K562 (cell line): ENCODE data around the gene MCM6. TPM values are rescaled to one million over a fixed set of nuclear protein-coding genes. Genes with fewer than 3 reads are reported as not detected.
A peak's percentile ranks its signal among the peaks of the same experiment; 100 is the strongest.

Source experiments
- BRD9 ChIP-seq: fragments of 450-650 bp; IDR thresholded peaks from 2 replicates; pipeline ENCODE4 v1.6.1; 2018; ENCODE audit warnings: low read depth; ENCODE audit not compliant: partially characterized antibody
- DIDO1 ChIP-seq: fragments of 450-650 bp; IDR thresholded peaks from 2 replicates; pipeline ENCODE4 v1.6.1; 2016; ENCODE audit warnings: low read depth, missing biosample characterization, missing genetic modification characterization
- FIP1L1 ChIP-seq: fragments of 200-400 bp; formaldehyde crosslinking; IDR thresholded peaks from 2 replicates; pipeline ENCODE4 v1.6.1; 2018; ENCODE audit warnings: mild to moderate bottlenecking, low read depth, low read length; ENCODE audit not compliant: poor library complexity, severe bottlenecking
- HMGN3 ChIP-seq: IDR thresholded peaks from 2 replicates; pipeline ENCODE4 v1.6.1; 2011; ENCODE audit warnings: borderline replicate concordance, low read depth, mild to moderate bottlenecking, mixed read lengths, low read length; ENCODE audit not compliant: insufficient read length; ENCODE audit errors: extremely low read depth
- HNRNPL ChIP-seq: fragments of 200-400 bp; formaldehyde crosslinking; IDR thresholded peaks from 2 replicates; pipeline ENCODE4 v1.6.1; 2017; ENCODE audit warnings: low read depth, mild to moderate bottlenecking, low read length
- KDM5B ChIP-seq: fragments of 200-600 bp; sonication (generic); IDR thresholded peaks from 2 replicates; pipeline ENCODE4 v1.6.1; 2012; ENCODE audit warnings: low read depth, mild to moderate bottlenecking, moderate library complexity, low read length, control low read depth, inconsistent platforms; ENCODE audit not compliant: insufficient replicate concordance
- MIER1 ChIP-seq: fragments of 450-650 bp; IDR thresholded peaks from 2 replicates; pipeline ENCODE4 v1.6.1; 2016; ENCODE audit warnings: antibody characterized with exemption, mild to moderate bottlenecking, low read depth
- PHF8 ChIP-seq: fragments of 200-600 bp; sonication (generic); IDR thresholded peaks from 2 replicates; pipeline ENCODE4 v1.6.1; 2012; ENCODE audit warnings: mixed run types, mild to moderate bottlenecking, inconsistent platforms, low read length, moderate library complexity, borderline replicate concordance
- SIN3A ChIP-seq, 2 experiments: fragments of 150-350 bp in 1 of 2; IDR thresholded peaks; 2 replicates each; pipeline ENCODE4 v1.6.1; 2011 to 2016; ENCODE audit warnings: borderline replicate concordance in 2 of 2, low read depth in 2 of 2, low read length in 2 of 2, mild to moderate bottlenecking in 2 of 2, moderate library complexity in 2 of 2; ENCODE audit not compliant: control insufficient read depth in 1 of 2
- SMARCA5 ChIP-seq: fragments of 450-650 bp; IDR thresholded peaks from 2 replicates; pipeline ENCODE4 v1.6.1; 2016
- STAG1 ChIP-seq: sonication (generic); formaldehyde crosslinking; IDR thresholded peaks from 2 replicates; pipeline ENCODE4 v1.5.0; 2020; ENCODE audit warnings: missing genetic modification reagents, borderline replicate concordance
- ZNF217 ChIP-seq: sonication (generic); formaldehyde crosslinking; IDR thresholded peaks from 2 replicates; pipeline ENCODE4 v1.8.0; 2022; ENCODE audit warnings: mild to moderate bottlenecking, missing genetic modification reagents
- ZNF24 ChIP-seq: fragments of 450-650 bp; IDR thresholded peaks from 2 replicates; pipeline ENCODE4 v1.6.1; 2016
- polyA plus RNA-seq, 8 experiments: library from polyadenylated mRNA; depleted of rRNA in 4 of 8; stranded (reverse) in 5 of 8; unstranded in 3 of 8; fragments of >200 nt; fragmentation: Nextera tagmentation in 2 of 8; fragmentation: Illumina TruSeq in 1 of 8; extraction: Ambion mirVana in 2 of 8; extraction: Trizol in 1 of 8; gene quantifications; 2 replicates each; pipeline versions ENCODE4 v1.2.1 to v1.2.3, GENCODE V29; 2011 to 2014; ENCODE audit warnings: inconsistent platforms in 1 of 8, missing spikeins in 1 of 8
- total RNA-seq, 7 experiments: library from RNA; depleted of rRNA in 6 of 7; stranded (reverse); fragments of >200 nt in 6 of 7; fragmentation: Illumina TruSeq in 2 of 7; extraction: Trizol in 2 of 7; gene quantifications; 2 replicates each; pipeline versions ENCODE4 v1.2.1 to v1.2.3, GENCODE V29; 2011 to 2021; ENCODE audit warnings: low replicate concordance in 1 of 7
- TF ChIP-seq, protein P1 (sequence below): sonication (generic); formaldehyde crosslinking; IDR thresholded peaks from 2 replicates; pipeline ENCODE4 v1.8.0; 2022; ENCODE audit warnings: mild to moderate bottlenecking, missing genetic modification reagents
- TF ChIP-seq, protein P2 (sequence below): fragments of 450-650 bp; IDR thresholded peaks from 2 replicates; pipeline ENCODE4 v1.6.1; 2016; ENCODE audit warnings: missing biosample characterization, missing genetic modification characterization
- TF ChIP-seq, protein P3 (sequence below), 2 experiments: IDR thresholded peaks in 1 of 2; conservative IDR thresholded peaks in 1 of 2; 2 replicates each; pipeline ENCODE4 v1.6.1; 2016; ENCODE audit warnings: low read depth in 2 of 2, mild to moderate bottlenecking in 1 of 2, missing compliant biosample characterization in 1 of 2, missing genetic modification characterization in 1 of 2, moderate library complexity in 1 of 2
- TF ChIP-seq, protein P4 (sequence below): sonication (generic); formaldehyde crosslinking; IDR thresholded peaks from 2 replicates; pipeline ENCODE4 v1.8.1; 2023; ENCODE audit warnings: mild to moderate bottlenecking, missing genetic modification reagents

Gene MCM6
- total and polyA plus RNA-seq, 9 of the 15 experiments (the other 6 are each of a cell fraction or from before 2014, with no cell fraction given) = 42.6 to 133 (median 82.4) TPM

DNA sequence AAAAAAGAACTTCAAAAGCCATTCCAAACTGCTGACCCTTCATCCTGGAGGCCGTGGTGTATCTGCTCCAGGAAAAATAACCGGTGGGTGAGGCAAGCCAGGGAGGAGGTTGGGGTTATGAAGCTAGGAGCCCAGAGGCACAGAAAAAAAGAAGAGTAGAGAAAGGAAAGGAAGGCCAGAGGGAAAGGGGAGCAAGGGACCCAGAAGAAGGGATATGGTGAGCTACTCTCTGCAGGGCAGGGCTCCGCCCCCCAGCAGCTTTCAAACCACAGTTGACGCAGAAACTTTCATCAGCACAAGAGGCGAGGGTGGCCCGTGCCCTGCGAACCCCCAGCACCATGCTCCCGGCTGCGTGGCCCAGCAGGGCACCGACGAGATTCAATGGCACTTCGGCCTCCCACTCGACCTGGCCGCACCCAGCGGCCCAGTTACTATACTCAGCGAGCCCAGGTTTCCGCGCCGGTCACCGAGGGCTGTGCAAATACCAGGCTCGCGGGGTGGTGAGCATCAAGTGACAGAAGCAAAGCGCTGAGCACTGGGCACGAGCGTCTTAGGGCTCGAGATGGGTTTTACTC is 665 bp downstream of the MCM6 start (continued):
- TF ChIP-seq, protein P1, sequence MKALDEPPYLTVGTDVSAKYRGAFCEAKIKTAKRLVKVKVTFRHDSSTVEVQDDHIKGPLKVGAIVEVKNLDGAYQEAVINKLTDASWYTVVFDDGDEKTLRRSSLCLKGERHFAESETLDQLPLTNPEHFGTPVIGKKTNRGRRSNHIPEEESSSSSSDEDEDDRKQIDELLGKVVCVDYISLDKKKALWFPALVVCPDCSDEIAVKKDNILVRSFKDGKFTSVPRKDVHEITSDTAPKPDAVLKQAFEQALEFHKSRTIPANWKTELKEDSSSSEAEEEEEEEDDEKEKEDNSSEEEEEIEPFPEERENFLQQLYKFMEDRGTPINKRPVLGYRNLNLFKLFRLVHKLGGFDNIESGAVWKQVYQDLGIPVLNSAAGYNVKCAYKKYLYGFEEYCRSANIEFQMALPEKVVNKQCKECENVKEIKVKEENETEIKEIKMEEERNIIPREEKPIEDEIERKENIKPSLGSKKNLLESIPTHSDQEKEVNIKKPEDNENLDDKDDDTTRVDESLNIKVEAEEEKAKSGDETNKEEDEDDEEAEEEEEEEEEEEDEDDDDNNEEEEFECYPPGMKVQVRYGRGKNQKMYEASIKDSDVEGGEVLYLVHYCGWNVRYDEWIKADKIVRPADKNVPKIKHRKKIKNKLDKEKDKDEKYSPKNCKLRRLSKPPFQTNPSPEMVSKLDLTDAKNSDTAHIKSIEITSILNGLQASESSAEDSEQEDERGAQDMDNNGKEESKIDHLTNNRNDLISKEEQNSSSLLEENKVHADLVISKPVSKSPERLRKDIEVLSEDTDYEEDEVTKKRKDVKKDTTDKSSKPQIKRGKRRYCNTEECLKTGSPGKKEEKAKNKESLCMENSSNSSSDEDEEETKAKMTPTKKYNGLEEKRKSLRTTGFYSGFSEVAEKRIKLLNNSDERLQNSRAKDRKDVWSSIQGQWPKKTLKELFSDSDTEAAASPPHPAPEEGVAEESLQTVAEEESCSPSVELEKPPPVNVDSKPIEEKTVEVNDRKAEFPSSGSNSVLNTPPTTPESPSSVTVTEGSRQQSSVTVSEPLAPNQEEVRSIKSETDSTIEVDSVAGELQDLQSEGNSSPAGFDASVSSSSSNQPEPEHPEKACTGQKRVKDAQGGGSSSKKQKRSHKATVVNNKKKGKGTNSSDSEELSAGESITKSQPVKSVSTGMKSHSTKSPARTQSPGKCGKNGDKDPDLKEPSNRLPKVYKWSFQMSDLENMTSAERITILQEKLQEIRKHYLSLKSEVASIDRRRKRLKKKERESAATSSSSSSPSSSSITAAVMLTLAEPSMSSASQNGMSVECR (CRISPR knock-in tag) = no peak
- no peak for TF ChIP-seq STAG1
- TF ChIP-seq FIP1L1 = no peak
- TF ChIP-seq BRD9 = no peak
- no peak for TF ChIP-seq ZNF217 (CRISPR knock-in tag)
- TF ChIP-seq, protein P2, sequence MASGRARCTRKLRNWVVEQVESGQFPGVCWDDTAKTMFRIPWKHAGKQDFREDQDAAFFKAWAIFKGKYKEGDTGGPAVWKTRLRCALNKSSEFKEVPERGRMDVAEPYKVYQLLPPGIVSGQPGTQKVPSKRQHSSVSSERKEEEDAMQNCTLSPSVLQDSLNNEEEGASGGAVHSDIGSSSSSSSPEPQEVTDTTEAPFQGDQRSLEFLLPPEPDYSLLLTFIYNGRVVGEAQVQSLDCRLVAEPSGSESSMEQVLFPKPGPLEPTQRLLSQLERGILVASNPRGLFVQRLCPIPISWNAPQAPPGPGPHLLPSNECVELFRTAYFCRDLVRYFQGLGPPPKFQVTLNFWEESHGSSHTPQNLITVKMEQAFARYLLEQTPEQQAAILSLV (tag) = no peak
- 0 out of 2 replicates have a peak, but pooled peaks have one; percentile 33 for TF ChIP-seq HNRNPL
- TF ChIP-seq SIN3A (IDR thresholded peaks at IDR 0.05; ENCODE audit: borderline replicate concordance in 2 of 2, control insufficient read depth in 1 of 2, low read depth in 2 of 2, low read length in 2 of 2) = peak in 1 of 2 experiments; percentile 52; a peak in 1 of 4 replicates
- no peak for TF ChIP-seq MIER1
- no peak for TF ChIP-seq ZNF24
- no peak for TF ChIP-seq SMARCA5
- TF ChIP-seq, protein P3, sequence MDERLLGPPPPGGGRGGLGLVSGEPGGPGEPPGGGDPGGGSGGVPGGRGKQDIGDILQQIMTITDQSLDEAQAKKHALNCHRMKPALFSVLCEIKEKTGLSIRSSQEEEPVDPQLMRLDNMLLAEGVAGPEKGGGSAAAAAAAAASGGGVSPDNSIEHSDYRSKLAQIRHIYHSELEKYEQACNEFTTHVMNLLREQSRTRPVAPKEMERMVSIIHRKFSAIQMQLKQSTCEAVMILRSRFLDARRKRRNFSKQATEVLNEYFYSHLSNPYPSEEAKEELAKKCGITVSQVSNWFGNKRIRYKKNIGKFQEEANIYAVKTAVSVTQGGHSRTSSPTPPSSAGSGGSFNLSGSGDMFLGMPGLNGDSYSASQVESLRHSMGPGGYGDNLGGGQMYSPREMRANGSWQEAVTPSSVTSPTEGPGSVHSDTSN (CRISPR knock-in tag; IDR thresholded peaks at IDR 0.05; ENCODE audit: low read depth) = no peak
- TF ChIP-seq, protein P3 (tag; conservative IDR thresholded peaks at IDR 0.05; ENCODE audit: low read depth) = no peak
- TF ChIP-seq KDM5B = no peak
- TF ChIP-seq, protein P4, sequence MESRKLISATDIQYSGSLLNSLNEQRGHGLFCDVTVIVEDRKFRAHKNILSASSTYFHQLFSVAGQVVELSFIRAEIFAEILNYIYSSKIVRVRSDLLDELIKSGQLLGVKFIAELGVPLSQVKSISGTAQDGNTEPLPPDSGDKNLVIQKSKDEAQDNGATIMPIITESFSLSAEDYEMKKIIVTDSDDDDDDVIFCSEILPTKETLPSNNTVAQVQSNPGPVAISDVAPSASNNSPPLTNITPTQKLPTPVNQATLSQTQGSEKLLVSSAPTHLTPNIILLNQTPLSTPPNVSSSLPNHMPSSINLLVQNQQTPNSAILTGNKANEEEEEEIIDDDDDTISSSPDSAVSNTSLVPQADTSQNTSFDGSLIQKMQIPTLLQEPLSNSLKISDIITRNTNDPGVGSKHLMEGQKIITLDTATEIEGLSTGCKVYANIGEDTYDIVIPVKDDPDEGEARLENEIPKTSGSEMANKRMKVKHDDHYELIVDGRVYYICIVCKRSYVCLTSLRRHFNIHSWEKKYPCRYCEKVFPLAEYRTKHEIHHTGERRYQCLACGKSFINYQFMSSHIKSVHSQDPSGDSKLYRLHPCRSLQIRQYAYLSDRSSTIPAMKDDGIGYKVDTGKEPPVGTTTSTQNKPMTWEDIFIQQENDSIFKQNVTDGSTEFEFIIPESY (CRISPR knock-in tag) = no peak
- no peak for TF ChIP-seq HMGN3
- no peak for TF ChIP-seq PHF8
- TF ChIP-seq DIDO1 = no peak
